Esophagus muscularis mucosa (tissue), 4 donors: ENCODE measurements around the gene DYNC1I1. TPM values are rescaled to one million over a fixed set of nuclear protein-coding genes. Genes with fewer than 3 reads are reported as not detected.

Experiments used
- DNase-seq: peaks from one replicate; pipeline ENCODE4 v3.0.0-alpha.2; 2017; ENCODE audit errors: extremely low spot score
- H3K27ac ChIP-seq, 4 donors: fragments of 200-600 bp; sonication (generic); replicated peaks in 1 of 4; 1 replicate in 3 of 4; 2 replicates in 1 of 4; pipeline ENCODE4 v1.5.1; 2016 to 2019; ENCODE audit warnings: mild to moderate bottlenecking in 1 of 4
- H3K27me3 ChIP-seq, 4 donors: fragments of 200-600 bp; sonication (generic); one replicate each; pipeline versions ENCODE4 v1.5.1 to v1.6.0; 2016 to 2019
- H3K36me3 ChIP-seq, 4 donors: fragments of 200-600 bp; sonication (generic); one replicate each; pipeline ENCODE4 v1.5.1; 2016 to 2019
- H3K4me1 ChIP-seq, 4 donors: fragments of 200-600 bp; sonication (generic); one replicate each; pipeline ENCODE4 v1.5.1; 2016 to 2019
- H3K4me3 ChIP-seq, 4 donors: fragments of 200-600 bp; sonication (generic); 1 replicate in 2 of 4; 2 replicates in 2 of 4; pipeline ENCODE4 v1.5.1; 2016 to 2019; ENCODE audit warnings: mild to moderate bottlenecking in 4 of 4, moderate library complexity in 1 of 4
- H3K9me3 ChIP-seq, 4 donors: fragments of 200-600 bp; sonication (generic); 1 replicate in 3 of 4; 2 replicates in 1 of 4; pipeline ENCODE4 v1.5.1; 2016 to 2019
- EP300 ChIP-seq: sonication (generic); formaldehyde crosslinking; IDR thresholded peaks from one replicate; pipeline ENCODE4 v1.6.1; 2017; ENCODE audit warnings: antibody characterized with exemption
- POLR2A ChIP-seq: fragments of 450-650 bp; IDR thresholded peaks from one replicate; pipeline ENCODE4 v1.6.1; 2017; ENCODE audit warnings: antibody characterized with exemption, moderate library complexity, mild to moderate bottlenecking, low read depth
- POLR2AphosphoS5 ChIP-seq, 2 donors: sonication (generic); formaldehyde crosslinking; IDR thresholded peaks; one replicate each; pipeline ENCODE4 v1.6.1; 2017; ENCODE audit warnings: antibody characterized with exemption in 2 of 2
- WGBS: methylation state at CpG from one replicate; pipeline ENCODE4 v1.1.5; 2018; 5-methylcytosine and 5-hydroxymethylcytosine counted together
- intact Hi-C: fragments of 100-400 bp; cut with DNase I; formaldehyde crosslinking; loops from one replicate; pipeline ENCODE4 v1.15.1; 2023
- total RNA-seq, 4 donors: library from RNA; depleted of rRNA; stranded (reverse); fragments of >200 nt; gene quantifications; one replicate each; pipeline versions ENCODE4 v1.1.0 to v1.2.1, GENCODE V29; 2016
- TF ChIP-seq, protein P1 (sequence below), 3 experiments: fragments of 200-600 bp in 2 of 3; fragments of 450-650 bp in 1 of 3; sonication (generic) in 2 of 3; IDR thresholded peaks; one replicate each; pipeline ENCODE4 v1.5.1; 2017 to 2019; ENCODE audit warnings: antibody characterized with exemption in 3 of 3, mild to moderate bottlenecking in 2 of 3, moderate library complexity in 1 of 3

Gene DYNC1I1
- total RNA-seq, 4 donors from 2014 or later: 8.7 to 16.4 (median 12.3) TPM

DNA sequence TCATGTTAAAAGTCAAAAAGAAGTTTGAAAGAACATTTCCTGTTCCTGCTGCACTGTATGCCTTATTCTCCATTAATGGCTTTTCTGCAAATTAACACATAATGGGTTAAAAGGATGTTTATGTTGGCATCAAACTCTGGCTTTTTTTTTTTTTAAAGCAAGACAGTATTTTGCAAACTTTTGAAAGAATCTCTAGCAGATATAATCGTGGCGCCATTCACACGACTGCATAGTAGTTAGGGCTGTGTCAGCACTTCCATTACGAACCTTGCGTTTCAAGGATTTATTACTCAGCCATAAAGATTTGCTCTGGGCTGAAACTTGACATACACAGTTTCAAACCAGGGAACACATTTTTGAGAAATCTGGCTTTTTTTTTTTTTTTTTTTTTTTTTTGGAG lies 207.8 kb downstream of the DYNC1I1 start:
- H3K27ac ChIP-seq: no peak overlapping the region
- DNase-seq: no peak
- intact Hi-C loops: no loop called here
- H3K27me3 ChIP-seq: no peaks in the 10 kb centered on the region
- no peaks in the 10 kb centered on the region for H3K9me3 ChIP-seq
- H3K36me3 ChIP-seq: no peaks in the 10 kb centered on the region
- WGBS: 43% methylated on average over 5 of the region's 5 CpGs
- H3K4me1 ChIP-seq: no peaks in the 10 kb centered on the region
- H3K4me3 ChIP-seq: no peak overlapping the region
- TF ChIP-seq, protein P1, sequence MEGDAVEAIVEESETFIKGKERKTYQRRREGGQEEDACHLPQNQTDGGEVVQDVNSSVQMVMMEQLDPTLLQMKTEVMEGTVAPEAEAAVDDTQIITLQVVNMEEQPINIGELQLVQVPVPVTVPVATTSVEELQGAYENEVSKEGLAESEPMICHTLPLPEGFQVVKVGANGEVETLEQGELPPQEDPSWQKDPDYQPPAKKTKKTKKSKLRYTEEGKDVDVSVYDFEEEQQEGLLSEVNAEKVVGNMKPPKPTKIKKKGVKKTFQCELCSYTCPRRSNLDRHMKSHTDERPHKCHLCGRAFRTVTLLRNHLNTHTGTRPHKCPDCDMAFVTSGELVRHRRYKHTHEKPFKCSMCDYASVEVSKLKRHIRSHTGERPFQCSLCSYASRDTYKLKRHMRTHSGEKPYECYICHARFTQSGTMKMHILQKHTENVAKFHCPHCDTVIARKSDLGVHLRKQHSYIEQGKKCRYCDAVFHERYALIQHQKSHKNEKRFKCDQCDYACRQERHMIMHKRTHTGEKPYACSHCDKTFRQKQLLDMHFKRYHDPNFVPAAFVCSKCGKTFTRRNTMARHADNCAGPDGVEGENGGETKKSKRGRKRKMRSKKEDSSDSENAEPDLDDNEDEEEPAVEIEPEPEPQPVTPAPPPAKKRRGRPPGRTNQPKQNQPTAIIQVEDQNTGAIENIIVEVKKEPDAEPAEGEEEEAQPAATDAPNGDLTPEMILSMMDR (IDR thresholded peaks at IDR 0.05): no peak
- no peak for TF ChIP-seq EP300
- no peak for TF ChIP-seq POLR2A
- no peak for TF ChIP-seq POLR2AphosphoS5 (IDR thresholded peaks at IDR 0.05)

DNA sequence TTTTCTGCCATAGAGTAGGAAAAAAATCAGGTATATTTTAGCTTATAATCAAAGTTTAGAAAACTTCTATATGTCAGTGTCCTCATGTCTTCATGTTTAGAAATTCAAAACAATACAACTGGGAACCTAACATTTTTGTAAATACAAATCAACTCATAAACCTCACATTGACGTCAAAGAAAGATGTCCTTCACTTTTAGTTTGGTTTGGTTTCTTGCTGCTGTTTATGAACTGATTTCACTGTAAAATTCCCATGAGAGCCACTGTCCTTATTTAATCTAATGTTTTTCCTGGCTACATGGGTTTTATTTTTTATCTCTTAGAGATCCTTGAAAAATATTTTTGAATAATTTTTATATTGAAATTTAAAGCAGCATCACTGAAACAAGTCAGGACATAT lies 208.4 kb downstream of the DYNC1I1 start:
- Histone ChIP-seq H3K4me3 (no peak overlapping the region), H3K27me3 (no peaks in the 10 kb centered on the region), H3K9me3 (no peaks in the 10 kb centered on the region), H3K36me3 (no peaks in the 10 kb centered on the region), H3K4me1 (no peaks in the 10 kb centered on the region), H3K27ac (no peak overlapping the region)
- intact Hi-C loops: no loop called here
- DNase-seq: no peak
- TF ChIP-seq POLR2A: no peak
- TF ChIP-seq POLR2AphosphoS5 (IDR thresholded peaks at IDR 0.05): no peak
- WGBS: 67% methylated on average over 1 of the region's 1 CpG

DNA sequence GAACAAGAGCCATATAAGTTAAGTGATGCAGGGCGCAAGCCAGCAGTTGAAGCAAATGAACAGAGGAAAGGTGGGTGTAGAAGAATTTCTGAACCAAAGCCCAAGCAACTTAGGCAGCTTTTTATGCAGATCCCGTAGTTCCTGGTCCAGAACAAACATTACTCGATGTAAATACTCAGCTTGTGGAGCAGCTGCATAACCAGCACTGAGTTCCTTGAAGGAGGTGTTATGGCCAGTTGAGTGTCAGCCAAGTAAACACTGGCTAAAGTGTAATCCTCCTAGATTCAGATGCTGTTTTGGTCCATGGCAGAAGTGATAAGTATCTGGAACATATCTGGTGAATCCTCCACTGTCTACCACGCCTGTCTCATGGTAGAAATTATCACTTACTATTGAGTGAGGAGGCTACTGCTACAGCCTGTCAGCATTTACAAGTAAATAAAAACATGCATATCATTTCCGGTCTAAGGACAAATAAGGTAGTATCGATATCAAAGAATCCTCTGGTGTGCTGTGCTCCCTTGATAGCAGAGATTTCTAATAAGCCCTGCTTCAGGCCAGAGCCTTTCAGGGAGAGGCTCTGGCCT lies 213.9 kb downstream of the DYNC1I1 start:
- Histone ChIP-seq H3K36me3 (peaks cover 0 to 11% (median 2%) of the 10 kb centered on the region in 4 donors), H3K27me3 (no peaks in the 10 kb centered on the region), H3K4me1 (peaks cover 0 to 7% (median 4%) of the 10 kb centered on the region in 4 donors), H3K4me3 (no peak overlapping the region), H3K27ac (no peak overlapping the region), H3K9me3 (no peaks in the 10 kb centered on the region)
- 55% methylated on average over 6 of the region's 6 CpGs for WGBS
- TF ChIP-seq, protein P1 (IDR thresholded peaks at IDR 0.05): no peak
- no peak for DNase-seq
- intact Hi-C loops: no loop called here

DNA sequence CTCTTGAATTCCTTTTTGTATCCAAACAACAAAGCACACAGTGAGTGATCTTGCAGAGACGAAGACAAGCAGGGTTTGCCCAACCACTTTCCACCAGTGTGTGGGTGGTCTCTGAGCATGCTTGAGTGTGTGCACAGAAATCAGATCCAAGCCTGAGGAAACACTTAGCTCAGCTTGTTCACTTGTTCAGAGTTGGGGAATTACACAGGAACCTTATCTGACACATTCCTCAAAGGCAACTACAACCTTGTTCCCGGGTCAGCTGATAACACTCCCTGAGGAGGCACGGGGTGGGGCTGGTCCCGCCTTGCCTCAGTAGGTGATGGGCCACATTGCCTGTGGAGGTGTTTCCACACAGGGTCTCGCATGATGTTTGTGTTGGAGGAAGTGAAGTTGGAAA lies 216.9 kb downstream of the DYNC1I1 start:
- DNase-seq: no peak
- peaks cover 0 to 7% (median 4%) of the 10 kb centered on the region in 4 donors for H3K4me1 ChIP-seq
- TF ChIP-seq EP300: no peak
- no peak for TF ChIP-seq POLR2A
- TF ChIP-seq, protein P1 (IDR thresholded peaks at IDR 0.05): no peak
- TF ChIP-seq POLR2AphosphoS5 (IDR thresholded peaks at IDR 0.05): no peak
- intact Hi-C loops: no loop called here
- H3K36me3 ChIP-seq: peaks cover 0 to 11% (median 2%) of the 10 kb centered on the region in 4 donors
- no peak overlapping the region for H3K27ac ChIP-seq
- no peak overlapping the region for H3K4me3 ChIP-seq
- no peaks in the 10 kb centered on the region for H3K27me3 ChIP-seq
- H3K9me3 ChIP-seq: no peaks in the 10 kb centered on the region
- 63% methylated on average over 5 of the region's 5 CpGs for WGBS

DNA sequence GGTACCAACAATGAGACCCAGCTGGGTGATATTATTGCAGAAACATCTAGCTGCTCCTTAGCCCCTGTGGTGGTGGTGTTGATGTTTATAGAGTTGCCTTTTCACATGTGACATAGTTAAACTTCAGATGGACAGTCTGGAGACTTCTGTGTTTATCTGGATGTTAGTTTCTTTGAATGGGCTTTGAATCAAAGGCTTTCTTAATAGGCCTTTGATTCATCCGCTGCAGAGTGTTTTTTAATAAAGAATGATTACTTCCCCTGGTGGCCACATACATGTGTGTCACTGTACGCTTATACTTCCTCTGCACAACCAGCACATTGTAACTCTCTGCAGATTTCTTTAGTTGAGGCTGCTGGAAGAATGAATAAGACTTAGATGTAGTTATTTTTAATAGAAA lies 221.0 kb downstream of the DYNC1I1 start:
- Histone ChIP-seq H3K9me3 (no peaks in the 10 kb centered on the region), H3K27me3 (no peaks in the 10 kb centered on the region), H3K36me3 (peaks cover 0 to 17% (median under 1%) of the 10 kb centered on the region in 4 donors), H3K27ac (no peak overlapping the region), H3K4me1 (no peaks in the 10 kb centered on the region), H3K4me3 (no peak overlapping the region)
- TF ChIP-seq, protein P1 (IDR thresholded peaks at IDR 0.05): no peak
- TF ChIP-seq POLR2A (no peak), POLR2AphosphoS5 (IDR thresholded peaks at IDR 0.05) (no peak), EP300 (no peak)
- DNase-seq: no peak
- WGBS: 48% methylated on average over 2 of the region's 2 CpGs
- intact Hi-C loops: no loop called here
